HG03095 (cell line): ENCODE measurements around the gene ASIC2.

Experiments
- ATAC-seq: cut with Tn5 transposase; IDR thresholded peaks from one replicate; pipeline ENCODE4 v1.9.1; 2021; ENCODE audit warnings: moderate library complexity; ENCODE audit not compliant: unreplicated experiment

ASIC2 gene

DNA sequence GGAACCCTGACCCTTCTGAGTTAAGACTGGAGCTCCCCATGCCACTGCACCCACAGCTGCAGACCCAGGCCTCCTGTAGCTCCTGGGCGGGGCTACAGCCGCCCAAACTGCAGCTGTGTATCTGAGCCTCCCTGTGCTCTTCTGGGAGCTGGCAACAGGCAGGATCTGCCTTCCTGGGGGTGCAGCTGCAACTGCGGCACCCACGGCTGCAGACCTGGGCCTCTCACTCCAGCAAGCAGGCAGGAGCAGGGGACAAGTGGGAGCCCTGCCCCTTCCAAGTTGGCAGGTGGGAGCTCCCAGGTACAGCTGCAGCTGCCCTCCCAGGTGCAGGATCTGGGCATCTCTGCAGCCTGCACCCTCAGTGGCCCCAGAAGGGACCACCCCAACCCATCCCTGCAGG, 259.9 kb downstream of the ASIC2 start:
- no peak for ATAC-seq

DNA sequence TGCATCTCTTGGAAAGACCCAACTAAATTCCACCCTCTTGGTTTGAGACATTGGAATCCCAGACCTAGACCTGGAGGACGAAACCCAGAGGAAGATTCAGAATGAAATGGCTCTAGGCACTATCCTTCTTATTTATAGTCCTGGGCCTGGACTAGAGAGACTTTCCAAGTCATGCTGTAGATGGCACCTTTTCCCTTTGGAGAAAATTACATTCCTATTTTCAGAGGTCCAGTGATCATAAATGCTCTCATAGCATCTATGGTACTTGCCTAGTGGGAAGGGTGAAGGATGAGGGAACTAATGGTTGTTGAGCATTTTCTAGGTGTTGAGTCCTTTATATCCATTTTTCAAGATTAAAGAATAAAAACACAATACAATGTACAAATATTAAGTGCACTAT, 264.3 kb downstream of the ASIC2 start:
- ATAC-seq: no peak

DNA sequence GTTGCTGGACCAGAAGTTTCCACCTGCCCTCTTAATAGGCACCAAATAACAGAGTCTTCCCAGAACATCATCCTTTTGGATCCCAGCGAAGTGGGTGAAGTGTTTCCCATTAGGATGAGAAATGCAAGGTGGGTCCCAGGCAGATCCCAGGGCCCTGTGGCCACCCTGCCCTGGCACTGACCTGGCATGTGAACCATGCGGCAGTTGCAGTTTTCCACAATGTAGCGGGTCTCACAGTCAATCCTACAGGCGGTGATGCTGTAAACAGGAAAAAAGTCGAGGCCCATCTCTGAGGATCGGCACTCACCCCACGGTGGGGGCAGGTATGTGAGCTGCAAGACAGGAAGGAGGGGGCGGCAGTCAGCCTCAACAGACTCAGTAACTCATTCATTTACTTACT, 265.0 kb downstream of the ASIC2 start:
- no peak for ATAC-seq

DNA sequence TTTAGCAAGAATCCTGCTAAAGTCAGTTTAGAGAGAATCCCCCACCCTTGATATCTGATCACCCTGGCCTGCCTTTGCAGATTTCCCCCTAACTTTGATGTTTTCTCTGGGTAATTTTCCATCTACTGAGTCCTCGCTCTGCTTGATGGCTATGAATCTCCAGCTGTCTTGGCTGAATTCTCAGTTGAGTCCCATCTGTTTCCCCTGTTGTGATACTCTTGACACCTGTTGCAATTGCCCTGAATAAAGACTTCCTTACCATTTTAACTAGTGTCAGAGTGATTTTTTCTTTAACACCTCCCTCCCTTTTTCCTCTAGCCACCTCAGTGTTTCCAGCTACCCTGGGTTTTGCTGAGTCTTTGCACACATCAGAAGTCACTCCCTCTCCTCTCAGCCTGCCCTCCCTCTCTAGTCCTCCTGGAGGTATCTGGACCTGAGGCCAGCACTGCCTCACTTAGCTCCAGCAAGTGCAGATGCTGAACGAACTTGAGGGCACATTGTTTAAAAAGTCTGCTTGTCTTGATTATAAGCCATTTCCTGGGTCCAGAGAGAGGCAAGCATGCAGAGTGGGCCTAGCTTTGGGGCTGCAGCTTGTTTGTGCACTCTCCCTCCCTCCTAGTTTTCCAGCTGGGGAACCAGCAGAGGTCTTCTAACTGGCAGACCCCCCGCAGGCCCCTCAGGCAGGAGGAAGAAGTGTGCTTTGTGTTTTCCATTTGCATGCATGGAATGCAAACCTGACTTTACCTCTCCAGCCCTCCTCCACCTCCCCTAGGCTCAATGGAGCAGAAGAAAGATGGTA, 268.2 kb downstream of the ASIC2 start:
- ATAC-seq: no peak

DNA sequence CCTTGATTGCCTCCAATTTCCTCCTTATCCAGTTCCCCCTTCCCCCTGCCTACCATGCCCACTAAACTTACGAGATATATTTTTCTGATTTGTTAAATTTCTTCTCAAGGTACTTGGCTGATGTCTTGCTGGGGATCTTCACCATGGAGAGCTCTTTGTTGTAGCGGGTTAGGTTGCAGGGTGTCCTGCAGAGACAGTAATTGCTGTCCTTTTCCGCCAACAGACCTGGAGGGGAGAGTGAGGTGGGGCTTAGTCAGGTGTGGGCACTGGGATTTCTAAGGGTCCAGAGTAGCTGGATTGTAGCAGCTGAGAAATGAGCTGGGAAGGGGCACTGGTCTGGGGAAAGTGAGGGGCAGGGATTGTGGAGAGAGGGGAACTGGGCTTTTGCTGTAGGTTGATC, 269.3 kb downstream of the ASIC2 start:
- no peak for ATAC-seq

DNA sequence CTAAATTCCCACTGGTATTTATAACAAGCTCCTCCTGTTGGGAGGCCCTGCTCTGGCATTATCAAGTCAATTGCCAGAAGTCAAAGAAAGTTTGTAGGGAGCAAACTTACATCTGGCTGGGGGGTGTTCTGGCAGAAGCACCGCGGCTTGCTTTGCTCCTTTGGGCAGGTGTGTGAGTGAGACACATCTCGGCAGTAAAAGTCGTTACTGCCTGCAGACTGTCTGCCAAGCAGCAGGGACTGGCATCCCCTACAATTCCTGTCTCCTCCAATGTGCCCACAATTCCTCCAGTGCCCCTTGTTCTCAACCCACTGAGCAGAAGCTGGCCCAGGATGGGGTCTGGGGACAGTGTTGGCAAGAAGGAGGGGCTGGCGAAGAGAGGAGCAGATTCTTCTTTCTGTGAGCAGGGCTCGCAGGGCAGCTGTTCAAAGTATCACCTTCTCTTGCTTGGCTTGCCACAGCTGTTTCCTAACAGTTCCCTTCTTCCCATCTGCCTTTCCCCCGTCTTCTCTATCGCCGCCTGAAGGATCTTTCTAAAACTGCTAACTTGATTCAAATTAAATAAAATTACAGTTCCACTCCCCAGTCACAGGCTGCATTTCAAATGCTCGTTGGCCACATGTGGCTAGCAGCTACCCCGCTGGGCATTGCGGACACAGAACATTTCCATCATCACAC, 271.2 kb downstream of the ASIC2 start:
- ATAC-seq: no peak

DNA sequence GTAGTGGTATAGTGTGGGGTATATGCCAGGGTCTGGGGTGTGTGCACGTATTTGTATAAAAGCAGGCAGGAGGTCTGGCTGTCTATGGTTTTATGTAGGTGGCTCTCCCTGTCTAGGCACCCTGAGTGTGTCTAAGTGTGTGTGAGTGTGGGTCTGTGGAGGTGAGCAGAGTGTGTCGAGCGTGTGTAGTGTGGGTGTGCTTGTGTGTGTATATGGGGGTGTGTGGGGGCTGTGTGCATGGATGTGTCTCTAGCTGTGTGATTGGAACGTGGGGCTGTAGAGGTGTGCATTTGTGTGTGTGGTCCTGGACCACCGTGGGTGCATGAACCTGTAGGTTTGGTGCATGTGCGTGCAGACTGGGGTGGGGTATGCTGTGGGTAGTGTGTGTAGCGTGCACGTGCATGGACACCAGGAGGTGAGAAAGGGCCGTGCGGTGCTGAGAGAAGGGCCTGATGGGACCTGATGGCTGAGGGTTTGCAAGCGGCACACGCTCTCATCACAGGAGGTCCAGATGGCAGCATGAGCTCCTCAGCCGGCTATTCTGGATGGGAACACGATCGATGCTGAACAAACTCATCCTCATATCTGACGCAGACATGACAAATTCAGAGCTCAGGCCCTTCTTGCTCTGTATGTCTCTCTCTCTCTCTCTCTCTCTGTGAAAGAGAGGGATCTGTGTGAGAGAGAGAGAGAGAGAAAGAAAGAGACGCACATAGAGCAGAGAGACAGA, 273.8 kb downstream of the ASIC2 start:
- ATAC-seq: no peak

DNA sequence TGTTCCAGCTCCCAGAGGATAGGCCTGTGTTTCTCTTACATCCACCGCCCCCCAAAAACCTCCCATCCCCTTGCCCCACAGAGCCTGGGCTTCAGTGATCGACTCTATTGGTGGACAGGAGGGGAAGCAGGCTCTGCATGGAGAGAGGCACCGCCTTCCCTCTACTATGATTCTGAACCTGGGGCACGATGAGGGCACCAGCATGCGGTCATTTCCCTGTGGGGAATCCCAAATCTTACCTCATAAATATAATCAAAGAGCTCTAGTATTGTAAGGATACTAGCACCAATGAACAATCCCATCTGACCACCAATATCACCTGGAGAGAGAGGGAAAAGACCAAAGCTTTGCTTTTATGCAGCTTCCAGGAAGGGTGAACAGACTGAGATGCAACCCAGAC, 275.7 kb downstream of the ASIC2 start:
- no peak for ATAC-seq

DNA sequence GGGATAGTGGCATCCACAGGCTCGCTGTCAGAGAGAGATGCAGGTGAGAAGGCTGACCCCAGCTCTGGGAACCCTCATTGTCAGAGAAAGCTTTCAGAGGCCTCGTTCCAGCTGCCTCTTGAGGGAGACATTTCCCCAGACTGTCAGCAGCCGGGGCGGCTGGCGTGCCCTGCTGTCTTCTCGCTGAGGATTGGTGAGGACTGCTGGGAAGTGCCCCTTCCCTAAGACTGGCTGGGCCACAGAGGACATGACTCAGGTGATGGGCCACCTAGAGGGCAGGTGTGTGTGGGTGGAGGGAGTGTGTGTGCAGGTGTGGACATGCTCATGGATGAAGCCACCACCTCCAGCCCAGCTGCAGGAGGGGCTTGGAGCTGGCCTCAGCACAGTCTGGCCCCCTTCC, 276.2 kb downstream of the ASIC2 start:
- ATAC-seq: no peak

DNA sequence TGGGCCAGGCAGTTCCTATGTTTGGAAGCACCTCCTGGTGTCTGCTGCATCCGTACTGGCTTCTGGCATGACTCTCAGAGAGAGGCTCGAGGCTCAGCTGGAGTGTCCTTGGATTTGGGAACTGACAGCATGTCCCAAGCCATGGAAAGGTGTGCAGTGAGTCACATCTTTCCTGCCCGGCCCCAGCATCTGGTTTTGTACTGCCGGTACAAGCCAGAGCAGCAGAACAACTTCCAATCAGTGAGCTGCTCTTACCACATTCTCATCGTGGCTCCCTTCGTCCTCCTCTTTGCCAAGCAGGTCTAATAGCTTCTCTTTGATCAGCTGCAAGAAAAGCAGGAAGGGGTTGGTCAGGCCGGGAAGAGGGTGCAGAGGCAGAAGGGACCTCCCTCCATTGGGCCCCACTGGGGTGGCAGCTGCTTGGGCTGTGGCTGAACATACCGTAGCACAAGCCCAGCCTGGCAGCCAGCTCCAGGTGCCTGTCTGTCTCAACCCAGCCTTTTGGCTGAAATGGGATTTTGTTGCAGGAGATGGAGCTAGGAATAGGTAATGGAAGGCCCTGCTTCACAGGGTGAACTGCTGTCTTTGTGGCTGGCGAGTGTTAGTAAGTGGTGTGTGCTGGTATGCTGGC, 277.3 kb downstream of the ASIC2 start:
- ATAC-seq: no peak

DNA sequence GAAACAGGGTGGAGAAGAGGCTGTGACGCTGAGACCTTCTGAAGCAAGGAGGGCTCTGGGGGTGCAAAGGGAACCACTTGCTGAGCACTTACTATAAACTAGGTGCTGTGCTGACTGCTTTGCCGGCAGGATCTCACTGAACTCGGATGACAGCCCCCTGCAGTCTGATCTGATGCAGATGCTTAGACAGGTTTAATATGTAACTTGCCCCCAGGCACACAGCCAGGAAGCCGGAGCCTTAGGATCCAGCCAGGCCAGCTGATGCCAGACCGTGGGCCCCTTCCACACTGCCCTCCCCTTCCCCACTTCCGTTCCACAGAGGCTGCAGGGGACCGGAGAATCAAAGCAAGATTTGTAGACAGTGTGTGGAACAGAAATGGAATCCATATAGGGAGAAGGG, 278.3 kb downstream of the ASIC2 start:
- no peak for ATAC-seq

DNA sequence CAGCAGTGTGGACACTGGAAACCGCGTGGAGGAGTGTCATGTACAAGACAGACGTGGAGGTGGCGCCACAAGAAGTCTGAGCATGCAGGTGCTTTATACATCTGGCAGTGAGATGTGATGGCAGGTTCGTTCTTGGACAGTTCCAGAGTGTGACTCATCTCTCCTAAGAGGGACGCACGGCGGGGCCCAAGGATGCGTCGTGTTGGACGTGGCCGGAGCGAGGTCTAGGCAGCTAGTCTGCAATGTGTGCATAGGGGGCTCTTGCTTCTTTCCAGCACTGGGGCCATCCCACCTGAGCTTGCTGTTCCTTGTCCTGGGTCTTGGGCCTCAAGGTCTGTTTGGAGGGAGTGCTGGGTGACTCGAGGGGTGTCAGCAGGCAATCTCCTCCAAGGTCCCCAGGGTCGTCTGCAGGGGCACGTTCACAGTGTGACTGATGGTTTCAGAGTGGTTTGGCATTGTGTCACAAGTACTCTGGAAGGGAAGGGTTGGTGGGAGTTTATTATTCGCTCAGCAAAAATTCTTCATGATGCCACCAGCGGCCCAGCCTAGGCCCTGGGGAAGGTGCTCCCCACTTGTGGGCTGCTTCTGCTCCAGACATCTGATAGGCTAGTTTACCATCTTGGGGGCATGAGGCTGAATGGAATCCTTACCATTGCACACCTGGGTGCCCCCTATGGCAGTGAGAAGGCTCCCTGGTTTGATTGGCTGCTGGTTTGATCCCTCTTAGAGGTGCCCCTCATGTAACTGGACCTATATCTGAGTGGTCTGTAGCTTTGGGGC, 279.3 kb downstream of the ASIC2 start:
- ATAC-seq: no peak

DNA sequence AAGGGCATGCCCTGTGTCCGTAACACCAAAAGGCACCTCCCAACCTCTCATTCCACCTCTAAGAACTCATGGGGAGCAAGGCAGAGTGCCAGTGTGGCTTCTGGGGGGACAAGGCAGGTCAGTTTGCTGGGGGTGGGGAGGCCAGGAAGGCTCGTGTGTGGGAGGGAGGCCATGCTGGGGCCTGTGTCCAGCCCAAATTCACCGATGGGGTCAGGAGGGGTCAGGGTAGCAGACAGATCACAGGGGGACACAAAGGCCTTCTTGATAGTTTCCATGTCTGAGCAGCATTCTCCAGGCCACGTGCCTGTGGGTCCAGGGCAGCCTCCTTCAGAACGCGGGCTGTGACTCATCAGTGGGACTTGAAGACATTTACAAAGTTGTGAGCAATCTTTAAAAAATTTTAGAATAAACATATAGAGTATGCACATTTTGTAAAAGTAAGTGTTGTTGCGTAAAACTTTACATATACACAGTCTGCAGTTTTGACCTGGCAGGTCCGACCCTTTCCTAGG, 280.5 kb downstream of the ASIC2 start:
- ATAC-seq: no peak

DNA sequence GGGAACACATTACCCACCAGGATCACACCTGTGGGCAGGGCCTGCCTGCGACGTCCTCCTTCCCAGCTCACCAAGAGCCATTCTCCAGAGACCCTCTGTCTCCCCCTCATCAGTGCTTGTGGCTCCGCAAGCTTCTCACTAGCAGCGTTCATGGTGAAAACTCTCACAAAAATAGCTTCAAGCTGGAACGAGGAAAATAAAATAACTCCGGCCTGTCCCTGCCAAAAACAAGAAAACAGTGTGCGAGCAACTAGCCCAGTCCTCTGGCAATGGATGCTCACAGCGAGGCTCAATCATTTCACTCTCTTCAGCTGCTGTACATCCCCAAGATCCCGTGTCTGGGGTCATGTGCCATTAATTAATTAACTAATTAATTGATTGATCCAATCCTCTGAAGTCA, 283.5 kb downstream of the ASIC2 start:
- ATAC-seq: no peak

DNA sequence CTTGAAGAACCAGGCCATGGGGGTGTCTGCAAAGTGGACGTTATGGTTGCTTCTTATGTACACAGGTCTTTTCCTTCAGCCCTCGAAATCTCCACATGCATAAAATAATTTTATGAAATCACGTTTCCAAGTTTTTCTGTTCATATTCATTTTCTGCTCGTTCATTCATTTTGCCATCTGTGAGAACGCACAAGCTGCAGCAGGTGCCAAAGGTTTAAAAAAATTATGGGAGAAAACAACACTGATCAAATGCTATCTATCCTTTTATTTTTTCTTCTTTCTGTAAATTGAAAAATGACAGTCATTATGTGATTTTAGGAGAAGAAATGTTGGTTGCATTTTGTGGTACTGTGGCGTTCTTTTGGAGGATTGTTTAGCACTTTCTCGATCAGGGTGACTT, 285.9 kb downstream of the ASIC2 start:
- no peak for ATAC-seq

DNA sequence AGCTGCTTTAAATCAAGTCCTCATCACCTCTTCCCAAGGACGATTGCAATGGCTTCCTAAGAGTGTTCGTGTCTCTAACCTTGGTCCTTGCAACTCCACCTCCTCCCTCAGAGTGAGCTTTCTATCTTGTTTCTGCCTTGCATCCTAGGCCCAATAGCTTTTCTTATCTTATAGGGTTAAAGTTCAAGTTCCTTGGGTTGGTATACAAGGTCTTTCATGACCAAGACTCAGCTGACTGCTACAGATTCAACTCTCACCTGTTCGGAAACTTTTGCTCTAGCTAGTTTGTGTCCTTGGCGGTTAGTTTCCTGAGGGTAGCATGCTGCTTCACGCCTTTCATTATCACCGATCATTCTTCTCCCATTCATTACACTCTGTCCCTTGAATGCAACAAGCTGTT, 290.8 kb downstream of the ASIC2 start:
- no peak for ATAC-seq

DNA sequence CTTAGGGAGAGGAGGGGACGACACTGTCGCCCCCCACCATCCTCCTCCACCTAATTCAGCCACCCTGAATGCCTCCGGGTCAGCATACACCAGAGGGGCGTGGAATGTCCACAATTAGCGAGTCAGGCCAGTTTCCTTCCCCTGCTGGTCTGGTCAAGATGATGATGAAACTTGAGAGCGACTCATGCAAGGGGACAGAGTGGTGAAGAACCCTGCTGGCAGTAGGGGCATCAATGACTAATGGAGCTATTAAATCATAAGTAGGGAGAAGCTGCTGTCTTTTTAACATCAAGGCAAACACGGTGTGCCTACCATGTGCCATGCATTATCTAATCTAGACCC, 294.2 kb downstream of the ASIC2 start:
- no peak for ATAC-seq

DNA sequence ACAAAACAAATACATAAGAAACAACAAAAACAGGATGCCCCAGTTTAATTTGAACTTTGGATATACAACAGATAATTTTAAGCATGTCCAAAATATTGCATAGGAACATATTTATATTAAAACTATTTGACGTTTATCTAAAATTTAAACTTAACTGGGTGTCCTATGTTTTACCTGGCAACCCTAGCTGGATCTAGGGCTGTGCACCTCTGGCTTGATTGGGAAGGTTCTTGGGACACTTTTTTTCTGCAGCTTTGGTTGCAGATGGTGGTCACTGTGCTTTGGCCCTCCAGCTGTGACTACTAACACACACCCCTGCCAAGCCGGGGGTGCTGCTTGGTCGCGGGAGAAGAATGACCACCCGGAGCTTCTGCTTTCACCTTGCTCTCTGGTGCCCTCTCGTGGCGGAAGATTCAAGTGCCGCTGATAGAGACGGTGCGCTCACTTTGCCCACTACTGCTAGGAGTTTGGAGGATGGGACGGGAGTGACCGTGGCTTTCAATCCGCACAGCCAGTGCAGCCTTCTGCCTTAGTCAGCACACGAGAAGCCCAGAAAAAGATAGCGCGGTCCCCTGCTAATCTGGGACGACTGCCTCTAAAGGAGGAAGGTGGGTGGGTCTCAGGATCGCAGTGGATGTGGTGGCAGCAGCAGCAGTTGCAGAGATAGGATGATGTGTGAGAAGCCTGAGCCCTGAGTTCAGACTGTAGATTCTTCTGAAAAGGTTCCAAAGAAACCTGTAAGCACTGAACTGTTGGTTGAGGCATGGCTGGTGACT, 294.8 kb downstream of the ASIC2 start:
- no peak for ATAC-seq

DNA sequence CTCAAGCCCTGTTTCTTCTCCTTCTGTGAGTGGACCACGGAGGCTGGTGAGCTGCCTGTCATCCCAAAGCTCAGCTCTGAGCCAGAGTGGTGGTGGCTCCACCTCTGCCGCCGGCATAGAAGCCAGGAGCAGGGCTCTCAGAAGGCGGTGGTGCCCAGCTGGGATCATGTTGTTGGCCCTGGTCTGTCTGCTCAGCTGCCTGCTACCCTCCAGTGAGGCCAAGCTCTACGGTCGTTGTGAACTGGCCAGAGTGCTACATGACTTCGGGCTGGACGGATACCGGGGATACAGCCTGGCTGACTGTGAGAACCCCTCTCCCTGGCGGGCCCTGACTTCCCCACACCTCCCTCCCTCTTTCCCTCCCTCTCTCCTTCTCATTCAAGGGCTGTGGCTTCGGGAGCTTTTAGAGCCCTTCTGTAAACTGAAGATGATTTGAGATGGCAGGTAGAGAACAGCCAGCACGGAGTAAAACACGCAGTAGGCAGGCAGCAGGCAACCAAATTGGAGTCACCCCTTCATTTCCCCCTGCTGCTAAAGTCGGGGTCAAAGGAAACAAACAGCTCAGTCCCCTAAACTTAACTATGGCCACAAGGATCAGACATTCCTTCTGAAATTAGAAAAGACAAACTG, 297.6 kb downstream of the ASIC2 start:
- ATAC-seq: no peak
